ENCODE results near the gene S100A9.

Gene S100A9

DNA sequence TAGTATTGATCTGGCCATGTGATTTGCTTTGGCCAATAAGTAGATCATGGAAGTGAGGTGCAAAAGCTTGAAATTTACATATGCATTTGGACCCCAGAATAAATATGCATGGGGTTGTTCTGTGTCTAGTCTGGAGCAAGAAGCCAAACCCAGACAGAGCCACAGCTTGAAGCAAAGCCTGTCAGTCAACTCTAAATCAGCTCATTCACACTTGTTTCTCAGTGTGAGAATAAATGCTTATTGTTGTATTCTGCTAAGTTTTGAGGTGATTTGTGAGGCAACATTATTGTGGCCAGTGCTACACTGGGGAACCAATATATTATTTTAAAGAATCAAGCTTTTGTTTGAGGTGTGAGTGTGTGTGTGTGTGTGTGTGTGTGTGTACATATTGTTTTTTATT, 32.7 kb upstream of the S100A9 start:
- Histone ChIP-seq H3K4me1 (ENCODE audit: control insufficient read depth, insufficient read depth, low read length, poor library complexity, severe bottlenecking) (no peaks in the 10 kb centered on the region), H3K27ac (ENCODE audit: insufficient read depth, low read length, poor library complexity, severe bottlenecking) (no peak overlapping the region), H3K36me3 (ENCODE audit: control insufficient read depth, insufficient read depth, low read length) (no peaks in the 10 kb centered on the region), H3K4me3 (ENCODE audit: insufficient read depth, low read depth, low read length, poor library complexity, severe bottlenecking) (no peak overlapping the region), H3K27me3 (replicated peaks; ENCODE audit: control insufficient read depth, insufficient read depth, low read length, poor library complexity, severe bottlenecking) (no peaks in the 10 kb centered on the region), H3K9me3 (ENCODE audit: control insufficient read depth, low read length) (peaks cover 5% of the 10 kb centered on the region)
- DNase-seq = no peak

DNA sequence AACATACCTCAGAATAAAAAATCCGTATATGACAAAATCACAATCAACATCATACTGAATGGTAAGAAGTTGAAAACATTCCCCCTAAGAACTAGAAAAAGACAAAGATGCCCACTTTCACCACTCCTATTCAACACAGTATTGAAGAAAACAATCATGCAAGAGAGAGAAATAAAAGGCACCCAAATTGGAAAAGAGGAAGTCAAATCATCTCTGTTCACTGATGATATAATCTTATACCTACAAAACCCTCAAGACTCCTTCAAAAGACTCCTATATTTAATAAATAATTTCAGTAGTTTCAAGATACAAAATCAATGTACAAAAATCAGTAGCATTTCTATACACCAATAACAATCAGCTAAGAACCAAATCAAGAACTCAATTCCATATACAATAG, 23.8 kb upstream of the S100A9 start:
- H3K36me3 ChIP-seq (ENCODE audit: control insufficient read depth, insufficient read depth, low read length) = no peaks in the 10 kb centered on the region
- no peaks in the 10 kb centered on the region for H3K9me3 ChIP-seq (ENCODE audit: control insufficient read depth, low read length)
- H3K27me3 ChIP-seq (replicated peaks; ENCODE audit: control insufficient read depth, insufficient read depth, low read length, poor library complexity, severe bottlenecking) = no peaks in the 10 kb centered on the region
- DNase-seq = no peak
- H3K4me3 ChIP-seq (ENCODE audit: insufficient read depth, low read depth, low read length, poor library complexity, severe bottlenecking) = no peak overlapping the region
- no peak overlapping the region for H3K27ac ChIP-seq (ENCODE audit: insufficient read depth, low read length, poor library complexity, severe bottlenecking)
- H3K4me1 ChIP-seq (ENCODE audit: control insufficient read depth, insufficient read depth, low read length, poor library complexity, severe bottlenecking) = no peaks in the 10 kb centered on the region

DNA sequence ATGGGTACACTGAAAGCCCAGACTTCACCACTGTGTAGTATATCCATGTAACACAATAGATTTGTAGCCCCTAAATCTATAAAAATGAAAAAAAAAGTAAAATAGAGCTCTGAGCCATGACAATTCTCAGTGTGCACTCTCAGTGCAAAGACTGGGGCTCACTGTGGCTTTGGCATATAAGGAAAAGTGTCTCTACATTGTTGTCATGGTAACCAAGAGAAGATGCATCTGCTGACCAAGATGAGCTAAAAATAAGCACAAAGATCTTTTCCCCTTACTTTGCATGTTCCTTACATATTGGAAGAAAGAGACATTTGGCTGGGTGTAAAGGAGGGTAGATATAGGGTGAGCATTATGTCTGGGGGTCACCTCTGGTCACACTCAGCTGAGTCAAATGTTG, 21.0 kb upstream of the S100A9 start:
- Histone ChIP-seq H3K4me1 (ENCODE audit: control insufficient read depth, insufficient read depth, low read length, poor library complexity, severe bottlenecking) (peaks cover 5% of the 10 kb centered on the region), H3K36me3 (ENCODE audit: control insufficient read depth, insufficient read depth, low read length) (no peaks in the 10 kb centered on the region), H3K4me3 (ENCODE audit: insufficient read depth, low read depth, low read length, poor library complexity, severe bottlenecking) (no peak overlapping the region), H3K9me3 (ENCODE audit: control insufficient read depth, low read length) (no peaks in the 10 kb centered on the region), H3K27ac (ENCODE audit: insufficient read depth, low read length, poor library complexity, severe bottlenecking) (no peak overlapping the region), H3K27me3 (replicated peaks; ENCODE audit: control insufficient read depth, insufficient read depth, low read length, poor library complexity, severe bottlenecking) (no peaks in the 10 kb centered on the region)
- DNase-seq = no peak

DNA sequence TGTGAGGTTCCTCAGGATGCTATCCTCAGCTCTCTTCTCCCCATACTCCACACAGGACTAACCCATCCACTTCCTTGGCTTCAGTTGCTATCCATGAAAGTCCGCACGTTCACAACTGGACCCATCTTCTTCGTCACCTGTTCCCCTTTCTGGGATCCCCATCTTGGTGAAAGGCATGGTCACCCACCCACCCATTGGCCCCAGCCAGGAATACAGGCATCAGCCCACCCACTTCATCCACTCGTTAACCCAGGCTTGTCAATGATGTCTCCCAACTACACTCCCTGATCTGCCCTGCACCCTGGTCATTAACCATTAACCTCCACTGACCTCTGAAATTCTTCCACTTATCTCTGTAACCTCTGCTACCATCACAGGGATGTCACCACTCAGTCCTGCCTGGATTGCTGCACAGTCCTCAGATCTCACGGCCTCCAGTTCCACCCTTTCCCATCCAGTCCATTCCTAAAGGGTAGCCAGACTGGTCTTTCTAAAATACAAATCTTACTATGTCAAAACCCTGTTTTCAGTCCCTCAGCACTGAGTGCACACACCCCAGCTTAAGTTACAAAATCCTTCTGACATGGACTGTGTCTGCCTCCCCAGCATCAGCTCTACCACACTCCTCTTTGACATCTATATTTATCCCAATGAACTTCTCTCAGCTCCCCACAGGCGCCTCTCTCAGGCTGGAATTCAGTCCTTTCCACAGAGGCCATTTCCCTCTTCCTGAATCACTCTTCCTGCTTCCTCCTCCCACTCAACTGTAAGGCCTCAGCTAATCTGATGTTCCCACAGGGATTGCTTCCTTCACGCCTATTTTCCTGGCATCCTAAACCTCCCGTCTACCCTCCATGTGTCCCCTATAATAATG, 19.4 kb upstream of the S100A9 start:
- no peak overlapping the region for H3K4me3 ChIP-seq (ENCODE audit: insufficient read depth, low read depth, low read length, poor library complexity, severe bottlenecking)
- no peaks in the 10 kb centered on the region for H3K9me3 ChIP-seq (ENCODE audit: control insufficient read depth, low read length)
- H3K27ac ChIP-seq (ENCODE audit: insufficient read depth, low read length, poor library complexity, severe bottlenecking) = no peak overlapping the region
- no peaks in the 10 kb centered on the region for H3K27me3 ChIP-seq (replicated peaks; ENCODE audit: control insufficient read depth, insufficient read depth, low read length, poor library complexity, severe bottlenecking)
- peaks cover 5% of the 10 kb centered on the region for H3K4me1 ChIP-seq (ENCODE audit: control insufficient read depth, insufficient read depth, low read length, poor library complexity, severe bottlenecking)
- no peaks in the 10 kb centered on the region for H3K36me3 ChIP-seq (ENCODE audit: control insufficient read depth, insufficient read depth, low read length)
- no peak for DNase-seq

GRCh38 chr1:153339802-153340201, 17.9 kb upstream of the S100A9 start:
- no peaks in the 10 kb centered on the region for H3K36me3 ChIP-seq (ENCODE audit: control insufficient read depth, insufficient read depth, low read length)
- no peaks in the 10 kb centered on the region for H3K9me3 ChIP-seq (ENCODE audit: control insufficient read depth, low read length)
- no peaks in the 10 kb centered on the region for H3K27me3 ChIP-seq (replicated peaks; ENCODE audit: control insufficient read depth, insufficient read depth, low read length, poor library complexity, severe bottlenecking)
- DNase-seq = no peak
- no peak overlapping the region for H3K27ac ChIP-seq (ENCODE audit: insufficient read depth, low read length, poor library complexity, severe bottlenecking)
- H3K4me1 ChIP-seq (ENCODE audit: control insufficient read depth, insufficient read depth, low read length, poor library complexity, severe bottlenecking) = peaks cover 5% of the 10 kb centered on the region
- H3K4me3 ChIP-seq (ENCODE audit: insufficient read depth, low read depth, low read length, poor library complexity, severe bottlenecking) = no peak overlapping the region

GRCh38 chr1:153340356-153340755, 17.3 kb upstream of the S100A9 start:
- H3K27ac ChIP-seq (ENCODE audit: insufficient read depth, low read length, poor library complexity, severe bottlenecking) = no peak overlapping the region
- H3K4me1 ChIP-seq (ENCODE audit: control insufficient read depth, insufficient read depth, low read length, poor library complexity, severe bottlenecking) = peaks cover 8% of the 10 kb centered on the region
- no peaks in the 10 kb centered on the region for H3K36me3 ChIP-seq (ENCODE audit: control insufficient read depth, insufficient read depth, low read length)
- H3K4me3 ChIP-seq (ENCODE audit: insufficient read depth, low read depth, low read length, poor library complexity, severe bottlenecking) = no peak overlapping the region
- DNase-seq = no peak
- H3K9me3 ChIP-seq (ENCODE audit: control insufficient read depth, low read length) = no peaks in the 10 kb centered on the region
- no peaks in the 10 kb centered on the region for H3K27me3 ChIP-seq (replicated peaks; ENCODE audit: control insufficient read depth, insufficient read depth, low read length, poor library complexity, severe bottlenecking)

- H3K4me1 ChIP-seq (ENCODE audit: control insufficient read depth, insufficient read depth, low read length, poor library complexity, severe bottlenecking) = peaks cover 18% of the 10 kb centered on the region
- no peak overlapping the region for H3K4me3 ChIP-seq (ENCODE audit: insufficient read depth, low read depth, low read length, poor library complexity, severe bottlenecking)
- H3K36me3 ChIP-seq (ENCODE audit: control insufficient read depth, insufficient read depth, low read length) = no peaks in the 10 kb centered on the region
- no peaks in the 10 kb centered on the region for H3K27me3 ChIP-seq (replicated peaks; ENCODE audit: control insufficient read depth, insufficient read depth, low read length, poor library complexity, severe bottlenecking)
- no peak overlapping the region for H3K27ac ChIP-seq (ENCODE audit: insufficient read depth, low read length, poor library complexity, severe bottlenecking)
- no peaks in the 10 kb centered on the region for H3K9me3 ChIP-seq (ENCODE audit: control insufficient read depth, low read length)
- no peak for DNase-seq
Observed at GRCh38 chr1:153341431-153341934, 16.2 kb upstream of the S100A9 start.

GRCh38 chr1:153342178-153342577, 15.5 kb upstream of the S100A9 start:
- Histone ChIP-seq H3K27me3 (replicated peaks; ENCODE audit: control insufficient read depth, insufficient read depth, low read length, poor library complexity, severe bottlenecking) (no peaks in the 10 kb centered on the region), H3K9me3 (ENCODE audit: control insufficient read depth, low read length) (no peaks in the 10 kb centered on the region), H3K27ac (ENCODE audit: insufficient read depth, low read length, poor library complexity, severe bottlenecking) (no peak overlapping the region), H3K36me3 (ENCODE audit: control insufficient read depth, insufficient read depth, low read length) (no peaks in the 10 kb centered on the region), H3K4me1 (ENCODE audit: control insufficient read depth, insufficient read depth, low read length, poor library complexity, severe bottlenecking) (peaks cover 18% of the 10 kb centered on the region), H3K4me3 (ENCODE audit: insufficient read depth, low read depth, low read length, poor library complexity, severe bottlenecking) (no peak overlapping the region)
- no peak for DNase-seq

DNA sequence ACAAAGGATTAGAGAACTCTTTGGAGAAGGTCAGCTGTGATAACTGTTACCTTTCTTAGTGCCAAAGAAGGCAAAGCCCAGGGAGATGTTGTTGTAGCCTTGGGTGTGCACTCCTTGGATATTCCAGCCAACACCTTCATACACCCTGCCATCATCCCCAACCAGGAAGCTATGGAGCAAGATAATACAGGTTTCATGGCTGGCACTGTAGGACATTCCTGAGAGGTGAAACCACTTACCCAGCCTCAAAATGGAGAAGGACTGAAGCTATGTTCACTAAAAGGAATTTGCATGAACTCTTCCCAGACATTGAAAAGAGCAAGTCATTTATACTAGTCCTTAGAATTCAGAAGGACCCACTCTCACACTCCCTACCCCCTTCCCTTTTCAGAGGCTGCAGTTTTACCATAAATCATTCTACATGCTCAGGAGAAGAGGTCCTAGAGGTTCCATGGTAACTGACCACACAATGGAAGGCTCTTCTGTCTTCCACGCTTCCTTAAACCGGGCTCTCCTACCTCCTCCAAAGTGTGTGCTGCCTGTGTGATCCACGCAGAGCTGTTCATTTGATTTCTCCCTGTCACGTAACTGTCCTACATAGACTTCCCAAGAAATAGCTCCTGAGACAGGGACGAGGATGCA, 14.5 kb upstream of the S100A9 start:
- Histone ChIP-seq H3K9me3 (ENCODE audit: control insufficient read depth, low read length) (no peaks in the 10 kb centered on the region), H3K36me3 (ENCODE audit: control insufficient read depth, insufficient read depth, low read length) (no peaks in the 10 kb centered on the region), H3K27ac (ENCODE audit: insufficient read depth, low read length, poor library complexity, severe bottlenecking) (no peak overlapping the region), H3K4me1 (ENCODE audit: control insufficient read depth, insufficient read depth, low read length, poor library complexity, severe bottlenecking) (peaks cover 18% of the 10 kb centered on the region), H3K27me3 (replicated peaks; ENCODE audit: control insufficient read depth, insufficient read depth, low read length, poor library complexity, severe bottlenecking) (no peaks in the 10 kb centered on the region), H3K4me3 (ENCODE audit: insufficient read depth, low read depth, low read length, poor library complexity, severe bottlenecking) (no peak overlapping the region)
- no peak for DNase-seq

Data from effector memory CD4-positive, alpha-beta T cell (primary cell).